AG04450 (cell line): ENCODE results near the gene RIPK4. TPM values are rescaled to one million over a fixed set of nuclear protein-coding genes. Genes with fewer than 3 reads are reported as not detected.

Experiments used
- CTCF ChIA-PET: fragments of 300-600, 350-600 bp; formaldehyde crosslinking; extraction: SDS; loops from one replicate; lab custom pipeline; 2022; ENCODE audit warnings: antibody characterized with exemption, inconsistent platforms; lab: Charles Lee
- POLR2A ChIA-PET: fragments of 350-600 bp; formaldehyde crosslinking; extraction: SDS; loops from one replicate; lab custom pipeline; 2021; ENCODE audit warnings: antibody characterized with exemption, inconsistent platforms; lab: Yijun Ruan, JAX
- DNase-seq: peaks from one replicate; pipeline ENCODE4 v3.0.0-alpha.2; 2011; ENCODE audit warnings: low read depth, low spot score
- H3K27ac ChIP-seq: one replicate; pipeline ENCODE4 v1.5.1; 2012; ENCODE audit warnings: low read depth, low read length, control low read depth
- H3K27me3 ChIP-seq: one replicate; pipeline ENCODE4 v1.6.0; 2012; ENCODE audit warnings: low read length; ENCODE audit not compliant: control insufficient read depth, insufficient read depth
- H3K4me3 ChIP-seq: 2 replicates; pipeline ENCODE4 v1.5.1; 2011; ENCODE audit warnings: mild to moderate bottlenecking, low read depth, low read length, control low read depth
- H3K9me3 ChIP-seq: 2 replicates; pipeline ENCODE4 v1.5.1; 2012; ENCODE audit warnings: low read length; ENCODE audit not compliant: control insufficient read depth, insufficient read depth
- CTCF ChIP-seq: IDR thresholded peaks from 2 replicates; pipeline ENCODE4 v1.5.1; 2011; ENCODE audit warnings: low read depth, low read length, control low read depth, inconsistent platforms
- polyA plus RNA-seq: library from polyadenylated mRNA; depleted of rRNA; stranded (reverse); fragments of >200 nt; gene quantifications from 2 replicates; pipeline ENCODE4 v1.2.3, GENCODE V29; 2011

RIPK4 gene
- polyA plus RNA-seq, 1 experiment: not detected

- Histone ChIP-seq H3K27me3 (peaks cover 4% of the 10 kb centered on the region), H3K9me3 (no peaks in the 10 kb centered on the region; the same call in 1 of the 2 replicates), H3K27ac (no peak overlapping the region), H3K4me3 (no peak overlapping the region)
- TF ChIP-seq CTCF: no peak
- DNase-seq: no peak
- POLR2A ChIA-PET: no interaction called here
- CTCF ChIA-PET: no interaction called here
These were observed 17.6 kb downstream of the RIPK4 start for GRCh38 chr21:41749286-41749685.

- no peak for DNase-seq
- POLR2A ChIA-PET: no interaction called here
- Histone ChIP-seq H3K9me3 (peaks cover 3% of the 10 kb centered on the region; the same call in 1 of the 2 replicates), H3K27me3 (peaks cover 10% of the 10 kb centered on the region), H3K4me3 (no peak overlapping the region), H3K27ac (no peak overlapping the region)
- TF ChIP-seq CTCF: no peak
- CTCF ChIA-PET: no interaction called here
These were observed 18.7 kb downstream of the RIPK4 start for GRCh38 chr21:41747943-41748738.

GRCh38 chr21:41746744-41747006 lies 20.2 kb downstream of the RIPK4 start:
- DNase-seq: no peak
- Histone ChIP-seq H3K27me3 (peaks cover 12% of the 10 kb centered on the region), H3K27ac (no peak overlapping the region), H3K9me3 (peaks cover 5% of the 10 kb centered on the region; the same call in 1 of the 2 replicates), H3K4me3 (no peak overlapping the region)
- no peak for TF ChIP-seq CTCF
- POLR2A ChIA-PET: no interaction called here
- CTCF ChIA-PET: no interaction called here

- Histone ChIP-seq H3K27ac (no peak overlapping the region), H3K27me3 (peaks cover 12% of the 10 kb centered on the region), H3K4me3 (no peak overlapping the region), H3K9me3 (peaks cover 10% of the 10 kb centered on the region; the same call in 1 of the 2 replicates)
- POLR2A ChIA-PET: no interaction called here
- no peak for DNase-seq
- TF ChIP-seq CTCF: no peak
- CTCF ChIA-PET: interaction anchor here (1.1 kb wide), 1 partner anchor 8 kb away, joined by 3 read pairs; no protein-coding TSS in a partner anchor
These were observed 20.7 kb downstream of the RIPK4 start for GRCh38 chr21:41745971-41746743.
